Measurements from ENCODE around the gene PYGO1. TPM values are rescaled to one million over a fixed set of nuclear protein-coding genes. Genes with fewer than 3 reads are reported as not detected.
A peak's percentile ranks its signal among the peaks of the same experiment; 100 is the strongest.

The PYGO1 gene
- total RNA-seq, 1 experiment from 2014 or later = 0.83 TPM

DNA sequence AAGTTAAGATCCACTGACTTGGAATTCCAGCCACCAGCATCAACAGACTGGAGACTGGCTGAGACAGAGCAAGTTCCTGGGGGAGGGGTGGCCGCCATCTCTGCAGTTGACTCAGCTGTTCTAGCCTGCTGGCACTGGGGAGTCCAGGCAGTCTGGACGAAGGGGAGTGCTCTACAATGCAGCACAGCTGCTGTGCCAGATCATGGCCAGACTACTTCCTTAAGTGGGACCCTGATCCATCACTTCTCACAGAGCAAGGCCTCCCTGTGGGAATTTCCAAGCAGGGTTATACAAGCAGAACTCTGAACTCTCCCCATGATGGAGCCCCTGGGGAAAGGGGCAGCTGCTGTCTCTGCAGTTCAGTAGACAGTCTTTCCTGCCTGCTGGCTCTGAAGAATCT lies 35.2 kb downstream of the PYGO1 start:
- Histone ChIP-seq H3K79me1 (ENCODE audit: insufficient read depth, low read depth, low read length, poor library complexity, severe bottlenecking) (no peaks in the 10 kb centered on the region), H3K4me2 (ENCODE audit: insufficient read depth, insufficient read length, low read length) (no peak overlapping the region), H2BK5ac (ENCODE audit: insufficient read length, low read length) (no peak overlapping the region), H4K8ac (replicated peaks; ENCODE audit: insufficient read length, low read depth, low read length) (no peak overlapping the region), H3K79me2 (ENCODE audit: insufficient read depth, low read length) (no peaks in the 10 kb centered on the region), H3K9ac (ENCODE audit: extremely low read depth, insufficient read length, low read length) (no peak overlapping the region), H4K91ac (ENCODE audit: insufficient read length, low read depth, low read length) (no peak overlapping the region), H3K23ac (ENCODE audit: insufficient read length, low read depth, low read length) (no peak overlapping the region), H3K56ac (ENCODE audit: insufficient read length, low read depth, low read length) (no peak overlapping the region), H3K4ac (ENCODE audit: low read depth, low read length) (no peak overlapping the region), H3K27ac (ENCODE audit: insufficient read length, low read depth, low read length) (no peak overlapping the region), H2BK120ac (ENCODE audit: low read depth, low read length, poor library complexity, severe bottlenecking) (no peak overlapping the region), H3K9me3 (ENCODE audit: control insufficient read depth, low read depth, low read length) (no peaks in the 10 kb centered on the region), H2BK12ac (ENCODE audit: insufficient read length, low read depth, low read length) (no peak overlapping the region), H3K14ac (ENCODE audit: insufficient read depth, low read length) (no peak overlapping the region), H4K5ac (ENCODE audit: insufficient read length, low read depth, low read length) (no peak overlapping the region), H3K27me3 (ENCODE audit: insufficient read depth, low read length) (no peaks in the 10 kb centered on the region), H3T11ph (ENCODE audit: low read length) (no peak overlapping the region), H3K18ac (ENCODE audit: insufficient read length, low read depth, low read length) (no peak overlapping the region), H4K20me1 (ENCODE audit: control insufficient read depth, insufficient read depth, insufficient read length) (no peaks in the 10 kb centered on the region), H2BK15ac (ENCODE audit: low read depth, low read length) (no peak overlapping the region), H3K4me1 (ENCODE audit: insufficient read depth, low read length) (no peaks in the 10 kb centered on the region), H2BK20ac (ENCODE audit: low read depth, low read length, poor library complexity, severe bottlenecking) (no peak overlapping the region), H2AK5ac (ENCODE audit: insufficient read length, low read length) (no peak overlapping the region), H2AFZ (ENCODE audit: low read length) (no peak overlapping the region), H3K23me2 (ENCODE audit: insufficient read length, low read depth, low read length, poor library complexity, severe bottlenecking) (no peaks in the 10 kb centered on the region)
- WGBS (ENCODE audit: extremely low coverage, insufficient read length, low lambda C conversion rate) = no CpG with 5 or more reads among the region's 2 CpGs
- Mint-ChIP-seq H3K36me3 (ENCODE audit: insufficient read depth in 1 of 3, low read depth in 3 of 3) (peaks cover 2 to 23% (median 20%) of the 10 kb centered on the region in 3 experiments; a peak in 6 of 7 replicates), H3K4me3 (no peak overlapping the region), H3K27ac (no peak overlapping the region), H3K27me3 (ENCODE audit: low read depth) (peaks cover 2% of the 10 kb centered on the region; the same call in 1 of the 2 replicates), H3K4me1 (peaks cover 0 to 8% of the 10 kb centered on the region in 2 experiments; a peak in 3 of 4 replicates), H3K9me3 (peaks cover 35% of the 10 kb centered on the region in 2 experiments)
- TF ChIP-seq, protein P1, sequence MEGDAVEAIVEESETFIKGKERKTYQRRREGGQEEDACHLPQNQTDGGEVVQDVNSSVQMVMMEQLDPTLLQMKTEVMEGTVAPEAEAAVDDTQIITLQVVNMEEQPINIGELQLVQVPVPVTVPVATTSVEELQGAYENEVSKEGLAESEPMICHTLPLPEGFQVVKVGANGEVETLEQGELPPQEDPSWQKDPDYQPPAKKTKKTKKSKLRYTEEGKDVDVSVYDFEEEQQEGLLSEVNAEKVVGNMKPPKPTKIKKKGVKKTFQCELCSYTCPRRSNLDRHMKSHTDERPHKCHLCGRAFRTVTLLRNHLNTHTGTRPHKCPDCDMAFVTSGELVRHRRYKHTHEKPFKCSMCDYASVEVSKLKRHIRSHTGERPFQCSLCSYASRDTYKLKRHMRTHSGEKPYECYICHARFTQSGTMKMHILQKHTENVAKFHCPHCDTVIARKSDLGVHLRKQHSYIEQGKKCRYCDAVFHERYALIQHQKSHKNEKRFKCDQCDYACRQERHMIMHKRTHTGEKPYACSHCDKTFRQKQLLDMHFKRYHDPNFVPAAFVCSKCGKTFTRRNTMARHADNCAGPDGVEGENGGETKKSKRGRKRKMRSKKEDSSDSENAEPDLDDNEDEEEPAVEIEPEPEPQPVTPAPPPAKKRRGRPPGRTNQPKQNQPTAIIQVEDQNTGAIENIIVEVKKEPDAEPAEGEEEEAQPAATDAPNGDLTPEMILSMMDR (conservative IDR thresholded peaks at IDR 0.05) = no peak
- DNase-seq = peak; percentile 38
